Hepatocyte (in vitro differentiated cells): Measurements from ENCODE around the gene CHD5. TPM values are rescaled to one million over a fixed set of nuclear protein-coding genes. Genes with fewer than 3 reads are reported as not detected.

Experiments
- DNase-seq: peaks from one replicate; pipeline ENCODE4 v3.0.0-alpha.2; 2016; ENCODE audit warnings: low spot score
- H2AFZ ChIP-seq: fragments of 200-600 bp; sonication (generic); 2 replicates; pipeline ENCODE4 v1.6.0; 2016; ENCODE audit warnings: antibody characterized with exemption, mild to moderate bottlenecking
- H3K27ac ChIP-seq: fragments of 200-600 bp; sonication (generic); 2 replicates; pipeline ENCODE4 v1.5.1; 2016; ENCODE audit warnings: mild to moderate bottlenecking
- H3K27me3 ChIP-seq: fragments of 200-600 bp; sonication (generic); 2 replicates; pipeline ENCODE4 v1.6.1; 2016
- H3K36me3 ChIP-seq: fragments of 200-600 bp; sonication (generic); replicated peaks from 2 replicates; pipeline ENCODE4 v1.5.1; 2016; ENCODE audit warnings: low read depth; ENCODE audit not compliant: insufficient read depth
- H3K4me1 ChIP-seq: fragments of 200-600 bp; sonication (generic); 2 replicates; pipeline ENCODE4 v1.5.1; 2016; ENCODE audit warnings: mild to moderate bottlenecking, moderate library complexity; ENCODE audit not compliant: insufficient read depth
- H3K4me2 ChIP-seq: fragments of 200-600 bp; sonication (generic); 2 replicates; pipeline ENCODE4 v1.6.0; 2016
- H3K4me3 ChIP-seq: fragments of 200-600 bp; sonication (generic); 2 replicates; pipeline ENCODE4 v1.5.1; 2016; ENCODE audit warnings: mild to moderate bottlenecking
- H3K79me2 ChIP-seq: fragments of 200-600 bp; sonication (generic); 2 replicates; pipeline ENCODE4 v1.6.0; 2017; ENCODE audit warnings: mild to moderate bottlenecking
- H3K9me2 ChIP-seq: fragments of 200-600 bp; sonication (generic); replicated peaks from 2 replicates; pipeline ENCODE4 v1.6.0; 2017; ENCODE audit warnings: mild to moderate bottlenecking; ENCODE audit not compliant: insufficient read depth
- H3K9me3 ChIP-seq: fragments of 200-600 bp; sonication (generic); 2 replicates; pipeline ENCODE4 v1.5.1; 2016; ENCODE audit warnings: low read depth, mild to moderate bottlenecking
- H4K20me1 ChIP-seq: fragments of 200-600 bp; sonication (generic); 2 replicates; pipeline ENCODE4 v1.6.0; 2016; ENCODE audit warnings: mild to moderate bottlenecking; ENCODE audit not compliant: insufficient read depth, poor library complexity, severe bottlenecking
- EZH2 ChIP-seq: fragments of 200-600 bp; sonication (generic); IDR thresholded peaks from 2 replicates; pipeline ENCODE4 v1.6.1; 2016; ENCODE audit warnings: antibody characterized with exemption, mild to moderate bottlenecking, borderline replicate concordance
- EZH2phosphoT487 ChIP-seq: fragments of 200-600 bp; sonication (generic); IDR thresholded peaks from one replicate; pipeline ENCODE4 v1.6.1; 2018; ENCODE audit warnings: antibody characterized with exemption, mild to moderate bottlenecking, low read depth, moderate library complexity; ENCODE audit not compliant: unreplicated experiment, severe bottlenecking
- WGBS: methylation state at CpG from one replicate; pipeline ENCODE4 v1.1.6; 2016; ENCODE audit warnings: low lambda C conversion rate; ENCODE audit errors: missing lambda C conversion rate; 5-methylcytosine and 5-hydroxymethylcytosine counted together
- polyA plus RNA-seq: library from polyadenylated mRNA; unstranded; fragments of >200 nt; fragmentation: Nextera tagmentation; extraction: Ambion mirVana; gene quantifications from 2 replicates; pipeline ENCODE4 v1.2.1, GENCODE V29; 2016
- total RNA-seq: library from RNA; depleted of rRNA; stranded (reverse); fragments of >200 nt; gene quantifications from 2 replicates; pipeline ENCODE4 v1.2.3, GENCODE V29; 2014
- TF ChIP-seq, protein P1 (sequence below): fragments of 200-600 bp; sonication (generic); IDR thresholded peaks from 2 replicates; pipeline ENCODE4 v1.5.1; 2016; ENCODE audit warnings: antibody characterized with exemption, mild to moderate bottlenecking; ENCODE audit not compliant: poor library complexity

The CHD5 gene
- total and polyA plus RNA-seq, 2 experiments from 2014 or later, result 0.13 TPM; not detected in 1

DNA sequence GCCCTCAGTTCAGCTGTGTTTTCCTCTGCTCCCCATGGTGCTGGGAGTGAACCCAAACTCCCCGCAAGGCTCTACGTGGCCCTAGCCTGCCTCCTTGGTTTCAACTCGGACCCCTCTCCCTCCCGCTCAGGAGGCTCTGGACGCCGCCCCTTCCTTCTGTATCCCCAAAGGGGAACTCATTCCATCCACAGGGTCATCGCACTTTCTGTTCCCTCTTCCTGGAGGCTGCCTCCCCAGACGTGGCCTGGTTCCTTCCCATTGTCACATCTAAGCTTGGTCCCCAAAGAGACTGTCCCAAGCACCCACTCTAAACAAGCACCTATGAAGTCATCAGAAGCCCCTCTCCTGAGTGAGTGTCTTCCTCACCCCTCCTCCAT lies 123.6 kb downstream of the CHD5 start:
- H3K9me2 ChIP-seq, result no peaks in the 10 kb centered on the region
- WGBS, result 91% methylated on average over 8 of the region's 8 CpGs
- TF ChIP-seq EZH2phosphoT487 (no peak), EZH2 (no peak)
- TF ChIP-seq, protein P1, sequence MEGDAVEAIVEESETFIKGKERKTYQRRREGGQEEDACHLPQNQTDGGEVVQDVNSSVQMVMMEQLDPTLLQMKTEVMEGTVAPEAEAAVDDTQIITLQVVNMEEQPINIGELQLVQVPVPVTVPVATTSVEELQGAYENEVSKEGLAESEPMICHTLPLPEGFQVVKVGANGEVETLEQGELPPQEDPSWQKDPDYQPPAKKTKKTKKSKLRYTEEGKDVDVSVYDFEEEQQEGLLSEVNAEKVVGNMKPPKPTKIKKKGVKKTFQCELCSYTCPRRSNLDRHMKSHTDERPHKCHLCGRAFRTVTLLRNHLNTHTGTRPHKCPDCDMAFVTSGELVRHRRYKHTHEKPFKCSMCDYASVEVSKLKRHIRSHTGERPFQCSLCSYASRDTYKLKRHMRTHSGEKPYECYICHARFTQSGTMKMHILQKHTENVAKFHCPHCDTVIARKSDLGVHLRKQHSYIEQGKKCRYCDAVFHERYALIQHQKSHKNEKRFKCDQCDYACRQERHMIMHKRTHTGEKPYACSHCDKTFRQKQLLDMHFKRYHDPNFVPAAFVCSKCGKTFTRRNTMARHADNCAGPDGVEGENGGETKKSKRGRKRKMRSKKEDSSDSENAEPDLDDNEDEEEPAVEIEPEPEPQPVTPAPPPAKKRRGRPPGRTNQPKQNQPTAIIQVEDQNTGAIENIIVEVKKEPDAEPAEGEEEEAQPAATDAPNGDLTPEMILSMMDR, result no peak
- no peaks in the 10 kb centered on the region for H3K4me1 ChIP-seq
- no peak overlapping the region for H3K4me3 ChIP-seq
- no peaks in the 10 kb centered on the region for H3K36me3 ChIP-seq
- DNase-seq, result no peak
- H3K27me3 ChIP-seq, result no peaks in the 10 kb centered on the region
- no peaks in the 10 kb centered on the region for H4K20me1 ChIP-seq
- no peak overlapping the region for H2AFZ ChIP-seq
- no peaks in the 10 kb centered on the region for H3K9me3 ChIP-seq
- no peak overlapping the region for H3K4me2 ChIP-seq
- H3K27ac ChIP-seq, result no peak overlapping the region
- no peaks in the 10 kb centered on the region for H3K79me2 ChIP-seq

DNA sequence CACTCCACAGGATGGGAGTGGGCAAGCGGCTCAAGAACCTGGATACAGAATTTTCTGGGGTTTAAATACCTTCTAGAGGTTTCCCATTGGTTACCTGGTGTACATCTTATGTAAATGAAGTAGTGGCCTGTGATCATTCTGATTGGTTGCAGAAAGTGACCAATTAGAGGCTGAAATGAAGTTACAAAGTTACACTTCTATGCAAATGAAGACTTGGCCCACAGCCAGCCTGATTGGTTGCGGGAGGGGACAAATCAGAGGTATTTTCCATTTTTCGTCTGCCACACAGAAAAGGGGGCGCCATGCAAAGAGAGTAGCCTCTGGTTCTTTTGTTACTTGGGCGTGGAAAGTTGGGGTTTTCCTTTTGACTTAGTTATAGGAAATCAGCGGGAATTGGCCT lies 125.5 kb downstream of the CHD5 start:
- Histone ChIP-seq H3K36me3 (no peaks in the 10 kb centered on the region), H3K9me3 (no peaks in the 10 kb centered on the region), H3K27ac (no peak overlapping the region), H3K4me3 (no peak overlapping the region), H2AFZ (no peak overlapping the region), H3K4me2 (no peak overlapping the region), H3K27me3 (no peaks in the 10 kb centered on the region), H4K20me1 (no peaks in the 10 kb centered on the region), H3K9me2 (no peaks in the 10 kb centered on the region), H3K79me2 (no peaks in the 10 kb centered on the region), H3K4me1 (no peaks in the 10 kb centered on the region)
- WGBS, result 90% methylated on average over 6 of the region's 6 CpGs
- TF ChIP-seq EZH2phosphoT487 (no peak), EZH2 (no peak)
- TF ChIP-seq, protein P1, result no peak
- no peak for DNase-seq

DNA sequence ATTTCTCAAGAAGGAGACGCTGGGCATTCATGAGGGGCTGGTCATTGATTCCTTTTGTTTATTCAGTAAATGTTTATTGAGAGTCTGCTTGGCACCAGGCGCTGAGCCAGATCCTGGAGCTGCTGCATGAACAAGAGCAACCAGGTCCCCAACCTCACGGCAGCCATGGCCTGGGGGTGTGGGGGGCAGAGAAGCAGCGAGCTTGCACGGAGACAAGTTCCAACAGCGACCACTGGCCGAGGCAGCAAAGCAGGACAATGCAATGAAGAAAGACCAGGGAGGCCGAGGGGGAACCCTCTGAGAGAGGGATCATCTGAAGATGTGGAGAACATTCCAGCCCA lies 126.9 kb downstream of the CHD5 start:
- H3K36me3 ChIP-seq, result no peaks in the 10 kb centered on the region
- H3K4me2 ChIP-seq, result no peak overlapping the region
- H3K4me3 ChIP-seq, result no peak overlapping the region
- H2AFZ ChIP-seq, result no peak overlapping the region
- H3K27ac ChIP-seq, result no peak overlapping the region
- no peaks in the 10 kb centered on the region for H3K27me3 ChIP-seq
- TF ChIP-seq, protein P1, result no peak
- TF ChIP-seq EZH2phosphoT487, result no peak
- TF ChIP-seq EZH2, result no peak
- WGBS, result 45% methylated on average over 8 of the region's 8 CpGs
- no peaks in the 10 kb centered on the region for H3K4me1 ChIP-seq
- no peaks in the 10 kb centered on the region for H4K20me1 ChIP-seq
- no peaks in the 10 kb centered on the region for H3K79me2 ChIP-seq
- no peak for DNase-seq
- no peaks in the 10 kb centered on the region for H3K9me3 ChIP-seq
- no peaks in the 10 kb centered on the region for H3K9me2 ChIP-seq
